Neural cell (in vitro differentiated cells): ENCODE measurements around the gene RABGAP1L.

Source experiments
- CTCF ChIP-seq: fragments of 450-650 bp; IDR thresholded peaks from 2 replicates; pipeline ENCODE4 v1.5.1; 2014; ENCODE audit warnings: antibody characterized with exemption, mild to moderate bottlenecking, moderate library complexity; ENCODE audit not compliant: poor library complexity, severe bottlenecking
- EP300 ChIP-seq: fragments of 450-650 bp; conservative IDR thresholded peaks from 2 replicates; pipeline ENCODE4 v1.6.1; 2014; ENCODE audit warnings: antibody characterized with exemption, mild to moderate bottlenecking, moderate library complexity; ENCODE audit not compliant: poor library complexity, severe bottlenecking
- EZH2 ChIP-seq: fragments of 200-600, 300-800 bp; shearing (Covaris generic), sonication (generic); IDR thresholded peaks from 2 replicates; pipeline ENCODE4 v1.6.1; 2014; ENCODE audit warnings: antibody characterized with exemption, low read length, borderline replicate concordance, mild to moderate bottlenecking; ENCODE audit not compliant: insufficient read depth, poor library complexity, severe bottlenecking
- POLR2AphosphoS5 ChIP-seq: IDR thresholded peaks from 2 replicates; pipeline ENCODE4 v1.6.1; 2012
- RAD21 ChIP-seq: fragments of 450-650 bp; conservative IDR thresholded peaks from 2 replicates; pipeline ENCODE4 v1.6.1; 2014; ENCODE audit warnings: antibody characterized with exemption, mild to moderate bottlenecking, moderate library complexity
- SMC3 ChIP-seq: fragments of 450-650 bp; conservative IDR thresholded peaks from 2 replicates; pipeline ENCODE4 v1.6.1; 2014; ENCODE audit warnings: antibody characterized with exemption, mild to moderate bottlenecking, moderate library complexity; ENCODE audit not compliant: poor library complexity

DNA sequence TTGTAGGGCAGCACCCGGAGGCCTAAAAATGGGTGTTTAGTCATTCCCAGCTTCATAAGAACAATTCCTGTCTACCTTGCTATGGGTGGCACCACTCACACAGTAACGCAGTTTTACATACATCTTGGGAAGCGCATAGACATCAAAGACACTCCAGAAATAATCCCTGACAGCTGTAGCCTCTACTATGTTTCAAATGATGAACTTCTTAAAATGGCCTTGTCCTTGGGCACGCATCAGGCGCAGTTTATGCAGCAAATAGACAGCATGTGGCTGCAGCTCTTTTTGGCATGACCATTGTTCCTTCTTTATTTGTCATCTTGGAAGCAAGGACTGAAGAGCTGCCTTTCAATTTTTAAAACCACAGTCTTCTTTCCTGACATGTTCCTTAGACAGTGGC is 762.8 kb downstream of the RABGAP1L start:
- TF ChIP-seq CTCF: no peak
- TF ChIP-seq POLR2AphosphoS5: no peak
- no peak for TF ChIP-seq RAD21
- TF ChIP-seq SMC3: no peak
- TF ChIP-seq EZH2: no peak
- no peak for TF ChIP-seq EP300
